Endothelial cell of umbilical vein (primary cell): ENCODE results near the gene RSPH1. TPM values are rescaled to one million over a fixed set of nuclear protein-coding genes. Genes with fewer than 3 reads are reported as not detected.

Source experiments
- BruUV-seq: library from RNA; stranded (reverse); fragments of 400-500 nt; replicated peaks from 2 replicates; lab custom pipeline; 2021; lab: Mats Ljungman, UMichigan
- CTCF ChIA-PET: fragments of 300-600, 350-600 bp; sonication (Branson Sonifier 250); formaldehyde crosslinking; loops from one replicate; lab custom pipeline; 2021; ENCODE audit warnings: antibody characterized with exemption, inconsistent platforms; lab: Charles Lee
- POLR2A ChIA-PET: fragments of 300-600, 350-600 bp; sonication (Branson Sonifier 250); formaldehyde crosslinking; loops from one replicate; lab custom pipeline; 2021; ENCODE audit warnings: antibody characterized with exemption, inconsistent platforms; lab: Charles Lee
- DNase-seq: peaks from one replicate; pipeline ENCODE4 v3.0.0-alpha.2; 2011; ENCODE audit warnings: low read depth, low spot score
- FAIRE-seq: peaks from 2 replicates; lab custom pipeline; 2011; peaks lifted over from hg19 to GRCh38; lab: Jason Lieb, UNC
- H2AFZ ChIP-seq: 2 replicates; pipeline ENCODE4 v1.6.0; 2012; ENCODE audit warnings: low read depth, low read length, control low read depth, inconsistent platforms
- H3K27ac ChIP-seq: 2 replicates; pipeline ENCODE4 v1.5.1; 2011; ENCODE audit warnings: low read depth, mild to moderate bottlenecking, control low read depth, low read length, moderate library complexity; ENCODE audit not compliant: insufficient read depth
- H3K27me3 ChIP-seq, 2 experiments: 2 replicates each; pipeline versions ENCODE4 v1.6.0 to v1.6.1; 2011; ENCODE audit warnings: low read length in 2 of 2, mixed read lengths in 1 of 2; ENCODE audit not compliant: control insufficient read depth in 2 of 2, insufficient read depth in 2 of 2
- H3K36me3 ChIP-seq, 2 experiments: 2 replicates in 1 of 2; 3 replicates in 1 of 2; pipeline ENCODE4 v1.5.1; 2011; ENCODE audit warnings: low read length in 2 of 2, mild to moderate bottlenecking in 1 of 2, moderate library complexity in 1 of 2; ENCODE audit not compliant: control insufficient read depth in 2 of 2, insufficient read depth in 2 of 2; ENCODE audit errors: extremely low read depth in 1 of 2
- H3K4me1 ChIP-seq: 3 replicates; pipeline ENCODE4 v1.5.1; 2011; ENCODE audit warnings: mild to moderate bottlenecking, low read length; ENCODE audit not compliant: control insufficient read depth, insufficient read depth; ENCODE audit errors: extremely low read depth
- H3K4me2 ChIP-seq: 2 replicates; pipeline ENCODE4 v1.6.1; 2011; ENCODE audit warnings: low read length, control low read depth, mixed read lengths; ENCODE audit not compliant: insufficient read depth
- H3K4me3 ChIP-seq, 3 experiments: fragments of 200-600 bp in 1 of 3; sonication (generic), shearing (Covaris generic) in 1 of 3; replicated peaks in 1 of 3; 2 replicates each; pipeline ENCODE4 v1.5.1; 2011 to 2016; ENCODE audit warnings: control low read depth in 3 of 3, low read length in 3 of 3, mild to moderate bottlenecking in 2 of 3, inconsistent platforms in 1 of 3, low read depth in 1 of 3, moderate library complexity in 1 of 3; ENCODE audit not compliant: insufficient read depth in 1 of 3
- H3K79me2 ChIP-seq: 2 replicates; pipeline ENCODE4 v1.6.0; 2012; ENCODE audit warnings: low read length, inconsistent platforms; ENCODE audit not compliant: control insufficient read depth, insufficient read depth
- H3K9ac ChIP-seq: replicated peaks from 2 replicates; pipeline ENCODE3; 2011; ENCODE audit warnings: low read length, control low read depth; ENCODE audit not compliant: insufficient read depth; ENCODE audit errors: extremely low read depth
- H3K9me1 ChIP-seq: replicated peaks from 3 replicates; pipeline ENCODE4 v1.6.0; 2011; ENCODE audit warnings: mild to moderate bottlenecking, low read length; ENCODE audit not compliant: control insufficient read depth, insufficient read depth; ENCODE audit errors: extremely low read depth
- H3K9me3 ChIP-seq: replicated peaks from 2 replicates; pipeline ENCODE4 v1.5.1; 2012; ENCODE audit warnings: low read length, inconsistent platforms; ENCODE audit not compliant: control insufficient read depth, insufficient read depth
- H4K20me1 ChIP-seq: replicated peaks from 2 replicates; pipeline ENCODE3; 2011; ENCODE audit warnings: mild to moderate bottlenecking, low read length; ENCODE audit not compliant: control insufficient read depth, insufficient read depth; ENCODE audit errors: extremely low read depth
- EZH2 ChIP-seq: IDR thresholded peaks from 2 replicates; pipeline ENCODE4 v1.6.1; 2012; ENCODE audit warnings: borderline replicate concordance, low read depth, mild to moderate bottlenecking, moderate library complexity, low read length, inconsistent platforms; ENCODE audit not compliant: severe bottlenecking
- FOS ChIP-seq: IDR thresholded peaks from 2 replicates; pipeline ENCODE4 v1.6.1; 2011; ENCODE audit warnings: mild to moderate bottlenecking, low read length, moderate library complexity, borderline replicate concordance; ENCODE audit not compliant: insufficient read depth
- GATA2 ChIP-seq: IDR thresholded peaks from 2 replicates; pipeline ENCODE4 v1.7.0; 2011; ENCODE audit warnings: low read depth, mild to moderate bottlenecking, moderate library complexity, mixed read lengths, low read length; ENCODE audit not compliant: insufficient read length, insufficient read depth
- JUN ChIP-seq: IDR thresholded peaks from 2 replicates; pipeline ENCODE4 v1.6.1; 2011; ENCODE audit warnings: borderline replicate concordance, low read depth; ENCODE audit not compliant: insufficient read length, insufficient read depth
- MYC ChIP-seq: IDR thresholded peaks from one replicate; pipeline ENCODE4 v1.6.1; 2011; ENCODE audit warnings: mild to moderate bottlenecking, low read depth, low read length
- POLR2A ChIP-seq: IDR thresholded peaks from 2 replicates; pipeline ENCODE4 v1.6.1; 2012; ENCODE audit warnings: low read depth, mild to moderate bottlenecking, control low read depth, low read length
- POLR2AphosphoS5 ChIP-seq: IDR thresholded peaks from 2 replicates; pipeline ENCODE4 v1.6.1; 2012; ENCODE audit warnings: low read depth, mild to moderate bottlenecking, control low read depth, low read length, moderate library complexity; ENCODE audit not compliant: insufficient read depth
- dilution Hi-C: fragments of 300-500 bp; cut with MboI; formaldehyde crosslinking; loops from one replicate; pipeline ENCODE4 v1.15.0; 2019; ENCODE audit warnings: low sequenced_read_pairs; ENCODE audit not compliant: extremely low pct_ligation_motif_present
- intact Hi-C: fragments of 100-400 bp; cut with micrococcal nuclease; formaldehyde crosslinking; loops from one replicate; pipeline ENCODE4 v1.10.0; 2022
- polyA plus RNA-seq, 4 experiments: library from polyadenylated mRNA; depleted of rRNA in 3 of 4; stranded (reverse) in 3 of 4; unstranded in 1 of 4; fragments of >200 nt; gene quantifications; 2 replicates each; pipeline versions ENCODE4 v1.2.1 to v1.2.3, GENCODE V29; 2011 to 2012; ENCODE audit warnings: missing spikeins in 1 of 4
- total RNA-seq: library from RNA; stranded (reverse); gene quantifications from 2 replicates; pipeline ENCODE4 v1.2.3, GENCODE V29; 2021
- TF ChIP-seq, protein P1 (sequence below): IDR thresholded peaks from 2 replicates; pipeline ENCODE4 v1.6.1; 2011; ENCODE audit not compliant: insufficient read depth, insufficient read length
- TF ChIP-seq, protein P2 (sequence below), 2 donors: IDR thresholded peaks; 1 replicate in 1 of 2; 2 replicates in 1 of 2; pipeline ENCODE4 v1.5.1; 2011; ENCODE audit warnings: low read length in 2 of 2, mild to moderate bottlenecking in 2 of 2, moderate library complexity in 2 of 2, control low read depth in 1 of 2, inconsistent platforms in 1 of 2, low read depth in 1 of 2; ENCODE audit not compliant: insufficient read depth in 1 of 2; ENCODE audit errors: extremely low read depth in 1 of 2

Gene RSPH1
- total and polyA plus RNA-seq, 2 donors (not counting 3 experiments of a cell fraction or from before 2014, with no cell fraction given), result 0.08 TPM; not detected in 1

DNA sequence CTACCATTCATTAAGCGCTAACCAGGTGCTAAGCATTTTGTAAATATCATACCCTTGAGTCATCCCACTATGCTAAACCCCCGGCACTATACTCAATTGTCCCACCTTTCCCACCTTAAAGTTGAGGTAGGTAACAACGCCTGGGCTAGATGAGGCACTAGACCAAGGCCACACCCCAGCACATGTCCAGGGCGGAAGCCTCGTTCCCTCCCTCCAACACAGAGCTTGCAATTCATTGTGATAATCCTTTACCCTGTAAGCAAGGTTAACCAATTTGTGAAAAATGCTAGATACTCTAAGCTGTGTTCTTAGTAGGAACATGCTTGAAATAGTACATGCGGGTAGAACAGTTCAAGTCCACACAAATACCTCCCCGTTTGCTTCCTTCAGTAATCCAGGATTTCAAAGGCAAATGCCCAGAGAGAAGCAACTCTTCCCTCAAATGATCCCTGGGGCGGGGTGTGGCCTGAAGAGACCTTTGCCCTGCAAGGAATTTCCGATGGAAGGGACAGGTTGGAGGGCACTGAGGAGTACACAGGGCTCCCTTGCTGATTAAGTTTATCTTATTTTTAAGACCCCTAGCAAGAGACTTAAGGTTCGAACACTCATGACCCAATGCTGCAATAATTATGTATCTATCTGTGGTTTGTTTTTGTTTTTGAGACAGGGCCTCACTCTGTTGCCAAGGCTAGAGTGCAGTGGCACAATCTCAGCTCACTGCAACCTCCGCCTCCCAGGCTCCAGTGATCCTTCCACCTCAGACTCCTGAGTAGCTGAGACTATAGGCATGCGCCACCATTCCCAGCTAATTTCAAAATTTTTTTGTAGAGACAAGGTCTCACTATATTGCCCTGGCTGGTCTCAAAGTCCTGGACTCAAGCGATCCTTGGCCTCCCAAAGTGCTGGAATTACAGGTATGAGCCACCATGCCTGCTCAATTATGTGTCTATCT, 2.6 kb downstream of the RSPH1 start:
- intact Hi-C loops, result no loop called here
- ChIA-PET POLR2A (no interaction called here), CTCF (no interaction called here)
- dilution Hi-C loops, result no loop called here
- Histone ChIP-seq H3K27ac (no peak overlapping the region), H3K79me2 (no peaks in the 10 kb centered on the region), H4K20me1 (no peaks in the 10 kb centered on the region), H3K27me3 (peaks cover 7 to 8% of the 10 kb centered on the region in 2 experiments), H3K9me3 (no peaks in the 10 kb centered on the region), H3K4me1 (peaks cover 13% of the 10 kb centered on the region), H3K36me3 (no peaks in the 10 kb centered on the region), H2AFZ (no peak overlapping the region), H3K4me3 (no peak overlapping the region), H3K4me2 (no peak overlapping the region), H3K9me1 (no peaks in the 10 kb centered on the region), H3K9ac (no peak overlapping the region)
- TF ChIP-seq FOS (no peak), POLR2AphosphoS5 (no peak), GATA2 (no peak), EZH2 (no peak), POLR2A (no peak), JUN (no peak), MYC (no peak)
- TF ChIP-seq, protein P1, sequence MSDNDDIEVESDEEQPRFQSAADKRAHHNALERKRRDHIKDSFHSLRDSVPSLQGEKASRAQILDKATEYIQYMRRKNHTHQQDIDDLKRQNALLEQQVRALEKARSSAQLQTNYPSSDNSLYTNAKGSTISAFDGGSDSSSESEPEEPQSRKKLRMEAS, result no peak
- TF ChIP-seq, protein P2, sequence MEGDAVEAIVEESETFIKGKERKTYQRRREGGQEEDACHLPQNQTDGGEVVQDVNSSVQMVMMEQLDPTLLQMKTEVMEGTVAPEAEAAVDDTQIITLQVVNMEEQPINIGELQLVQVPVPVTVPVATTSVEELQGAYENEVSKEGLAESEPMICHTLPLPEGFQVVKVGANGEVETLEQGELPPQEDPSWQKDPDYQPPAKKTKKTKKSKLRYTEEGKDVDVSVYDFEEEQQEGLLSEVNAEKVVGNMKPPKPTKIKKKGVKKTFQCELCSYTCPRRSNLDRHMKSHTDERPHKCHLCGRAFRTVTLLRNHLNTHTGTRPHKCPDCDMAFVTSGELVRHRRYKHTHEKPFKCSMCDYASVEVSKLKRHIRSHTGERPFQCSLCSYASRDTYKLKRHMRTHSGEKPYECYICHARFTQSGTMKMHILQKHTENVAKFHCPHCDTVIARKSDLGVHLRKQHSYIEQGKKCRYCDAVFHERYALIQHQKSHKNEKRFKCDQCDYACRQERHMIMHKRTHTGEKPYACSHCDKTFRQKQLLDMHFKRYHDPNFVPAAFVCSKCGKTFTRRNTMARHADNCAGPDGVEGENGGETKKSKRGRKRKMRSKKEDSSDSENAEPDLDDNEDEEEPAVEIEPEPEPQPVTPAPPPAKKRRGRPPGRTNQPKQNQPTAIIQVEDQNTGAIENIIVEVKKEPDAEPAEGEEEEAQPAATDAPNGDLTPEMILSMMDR (IDR thresholded peaks at IDR 0.05; ENCODE audit: extremely low read depth in 1 of 2, insufficient read depth in 1 of 2, low read depth in 1 of 2, low read length in 2 of 2), result no peak
- no peak for FAIRE-seq
- DNase-seq, result no peak
- BruUV-seq, result no TSS peak
